ENCODE results near the gene EMC10.

Gene EMC10

DNA sequence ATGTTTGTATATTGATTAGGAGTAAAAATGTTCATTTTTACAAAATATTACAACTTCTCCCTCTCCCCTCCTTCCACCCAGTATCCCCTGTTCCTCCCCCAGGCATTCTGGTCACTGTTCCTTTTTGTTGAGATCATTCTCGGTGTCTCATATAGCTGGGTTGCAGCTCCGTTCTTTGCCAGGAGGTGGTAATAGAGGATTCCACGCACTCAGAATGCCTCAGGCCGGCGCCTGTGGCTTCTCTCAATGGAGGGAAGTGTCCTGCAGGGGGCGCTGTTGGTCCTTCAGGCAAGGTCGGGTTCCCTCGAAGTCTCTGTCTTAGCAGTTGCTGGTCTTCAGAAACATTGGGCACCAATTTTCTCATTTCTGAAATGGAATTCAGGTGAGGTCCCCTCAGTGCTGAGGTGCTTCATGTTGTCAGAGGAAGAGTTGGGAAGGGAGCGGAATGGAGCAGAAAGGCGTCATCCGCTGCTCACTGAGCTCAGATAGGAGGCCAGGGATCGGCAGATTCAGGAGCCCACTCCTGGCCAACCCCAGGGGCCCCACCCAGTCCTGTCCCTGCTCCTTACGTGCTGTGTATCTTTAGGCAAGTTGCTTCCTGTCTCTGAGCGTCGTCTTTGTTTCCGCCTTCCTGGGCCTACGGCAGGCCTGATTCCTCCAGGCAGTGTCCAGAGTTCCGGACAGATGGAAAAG lies 10.7 kb downstream of the EMC10 start:
- Histone ChIP-seq H3K36me3 (ENCODE audit: control insufficient read depth, insufficient read depth, low read length) (peaks cover 9% of the 10 kb centered on the region), H3K9me3 (ENCODE audit: control insufficient read depth, low read length) (no peaks in the 10 kb centered on the region), H3K27ac (ENCODE audit: insufficient read depth, low read length, poor library complexity, severe bottlenecking) (no peak overlapping the region), H3K27me3 (replicated peaks; ENCODE audit: control insufficient read depth, insufficient read depth, low read length, poor library complexity, severe bottlenecking) (no peaks in the 10 kb centered on the region), H3K4me1 (ENCODE audit: control insufficient read depth, insufficient read depth, low read length, poor library complexity, severe bottlenecking) (peaks cover 13% of the 10 kb centered on the region), H3K4me3 (ENCODE audit: insufficient read depth, low read depth, low read length, poor library complexity, severe bottlenecking) (no peak overlapping the region)
- peak in 2 of 3 donors; percentile 8 to 28 for DNase-seq

DNA sequence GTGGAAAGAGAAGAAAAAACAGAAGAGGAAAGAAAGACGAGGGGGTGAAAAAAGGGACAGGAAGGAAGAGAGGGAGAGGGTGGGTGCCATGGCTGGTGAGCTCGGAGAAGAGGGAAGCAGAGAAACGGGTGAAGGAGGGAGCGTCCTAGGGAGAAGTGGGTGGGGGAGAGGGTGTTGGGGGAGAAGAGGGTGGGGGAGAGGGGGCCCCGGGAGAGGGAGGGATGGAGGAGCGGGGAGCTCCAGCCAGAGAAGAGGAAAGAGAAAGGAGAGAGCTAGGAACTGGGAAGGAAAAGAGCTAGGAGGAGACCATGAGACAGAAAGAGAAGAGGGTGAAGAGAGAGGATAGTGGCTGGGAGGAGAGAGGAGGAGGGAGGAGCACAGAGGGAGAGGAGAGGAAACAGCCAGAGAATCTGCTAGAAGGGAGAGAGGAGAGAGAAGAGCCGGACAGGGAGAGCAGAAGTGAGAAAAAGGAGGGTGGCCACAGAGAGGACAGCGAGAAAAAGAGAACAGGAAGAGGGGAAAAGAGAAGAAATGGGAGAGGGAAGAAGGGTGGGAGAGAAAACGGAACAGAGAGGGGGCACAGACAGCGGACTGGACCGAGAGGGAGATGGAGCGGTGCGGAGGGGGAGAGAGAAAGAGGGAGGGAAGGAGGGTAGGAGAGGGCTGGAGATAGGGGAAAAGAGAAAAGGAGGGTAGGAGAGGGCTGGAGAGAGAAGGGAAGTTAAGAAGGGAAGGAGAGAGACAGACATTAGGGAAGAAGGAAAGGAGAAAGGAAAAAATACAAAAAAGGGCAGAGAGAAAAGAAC lies 12.3 kb downstream of the EMC10 start:
- H3K36me3 ChIP-seq (ENCODE audit: control insufficient read depth, insufficient read depth, low read length), result no peaks in the 10 kb centered on the region
- no peaks in the 10 kb centered on the region for H3K27me3 ChIP-seq (replicated peaks; ENCODE audit: control insufficient read depth, insufficient read depth, low read length, poor library complexity, severe bottlenecking)
- no peaks in the 10 kb centered on the region for H3K9me3 ChIP-seq (ENCODE audit: control insufficient read depth, low read length)
- DNase-seq, result no peak
- H3K4me1 ChIP-seq (ENCODE audit: control insufficient read depth, insufficient read depth, low read length, poor library complexity, severe bottlenecking), result peaks cover 17% of the 10 kb centered on the region
- no peak overlapping the region for H3K4me3 ChIP-seq (ENCODE audit: insufficient read depth, low read depth, low read length, poor library complexity, severe bottlenecking)
- H3K27ac ChIP-seq (ENCODE audit: insufficient read depth, low read length, poor library complexity, severe bottlenecking), result no peak overlapping the region

DNA sequence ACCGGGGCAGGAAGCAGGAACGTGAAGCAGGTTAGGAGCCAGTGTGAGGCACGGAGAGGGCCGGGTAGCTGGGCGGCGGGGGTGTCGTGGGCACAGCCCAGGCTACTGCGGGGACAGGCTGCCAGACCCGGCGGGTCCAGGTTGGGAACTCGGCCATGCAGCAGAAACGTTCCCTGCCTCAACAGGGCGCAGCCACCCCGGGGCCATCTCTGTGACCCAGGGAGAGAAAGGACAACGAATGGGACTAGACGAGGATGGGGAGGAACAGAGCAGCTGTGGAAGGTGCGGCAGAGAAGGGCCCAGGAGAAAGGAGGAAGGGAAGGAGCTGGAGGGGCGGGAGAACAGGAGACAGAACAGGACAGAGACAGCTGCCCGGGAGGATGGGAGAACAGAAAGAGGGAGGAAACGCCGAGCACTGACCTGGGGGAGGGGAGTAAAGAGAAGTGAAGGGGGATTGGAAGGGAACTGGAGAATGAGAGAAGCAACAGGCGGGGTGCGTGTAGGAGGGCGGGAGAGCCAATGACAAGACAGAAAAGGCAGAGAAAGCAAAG lies 13.2 kb downstream of the EMC10 start:
- H3K9me3 ChIP-seq (ENCODE audit: control insufficient read depth, low read length), result no peaks in the 10 kb centered on the region
- DNase-seq, result no peak
- no peaks in the 10 kb centered on the region for H3K27me3 ChIP-seq (replicated peaks; ENCODE audit: control insufficient read depth, insufficient read depth, low read length, poor library complexity, severe bottlenecking)
- H3K27ac ChIP-seq (ENCODE audit: insufficient read depth, low read length, poor library complexity, severe bottlenecking), result no peak overlapping the region
- no peak overlapping the region for H3K4me3 ChIP-seq (ENCODE audit: insufficient read depth, low read depth, low read length, poor library complexity, severe bottlenecking)
- peaks cover 17% of the 10 kb centered on the region for H3K4me1 ChIP-seq (ENCODE audit: control insufficient read depth, insufficient read depth, low read length, poor library complexity, severe bottlenecking)
- no peaks in the 10 kb centered on the region for H3K36me3 ChIP-seq (ENCODE audit: control insufficient read depth, insufficient read depth, low read length)

DNA sequence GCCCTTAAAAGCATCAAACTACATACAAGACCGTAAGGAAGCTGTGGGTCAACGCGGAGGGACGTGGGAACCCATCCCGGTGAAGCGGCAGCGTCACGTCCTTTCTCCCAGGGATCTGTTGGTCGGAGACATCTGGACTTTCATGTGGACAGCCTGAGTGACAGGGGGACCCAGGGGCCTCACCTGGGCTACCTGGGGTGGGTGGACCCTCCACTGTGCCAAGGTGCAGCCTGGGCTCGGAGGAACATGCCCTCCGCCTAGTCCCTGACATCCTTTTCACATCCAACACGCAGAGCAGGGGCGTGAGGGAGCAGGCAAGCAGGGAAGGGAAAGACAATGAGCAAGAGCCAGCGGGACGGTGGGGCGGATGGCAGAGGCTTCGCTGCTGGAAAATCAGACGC lies 14.1 kb downstream of the EMC10 start:
- no peak for DNase-seq
- Histone ChIP-seq H3K36me3 (ENCODE audit: control insufficient read depth, insufficient read depth, low read length) (no peaks in the 10 kb centered on the region), H3K4me1 (ENCODE audit: control insufficient read depth, insufficient read depth, low read length, poor library complexity, severe bottlenecking) (peaks cover 17% of the 10 kb centered on the region), H3K27me3 (replicated peaks; ENCODE audit: control insufficient read depth, insufficient read depth, low read length, poor library complexity, severe bottlenecking) (no peaks in the 10 kb centered on the region), H3K27ac (ENCODE audit: insufficient read depth, low read length, poor library complexity, severe bottlenecking) (no peak overlapping the region), H3K9me3 (ENCODE audit: control insufficient read depth, low read length) (no peaks in the 10 kb centered on the region), H3K4me3 (ENCODE audit: insufficient read depth, low read depth, low read length, poor library complexity, severe bottlenecking) (no peak overlapping the region)

DNA sequence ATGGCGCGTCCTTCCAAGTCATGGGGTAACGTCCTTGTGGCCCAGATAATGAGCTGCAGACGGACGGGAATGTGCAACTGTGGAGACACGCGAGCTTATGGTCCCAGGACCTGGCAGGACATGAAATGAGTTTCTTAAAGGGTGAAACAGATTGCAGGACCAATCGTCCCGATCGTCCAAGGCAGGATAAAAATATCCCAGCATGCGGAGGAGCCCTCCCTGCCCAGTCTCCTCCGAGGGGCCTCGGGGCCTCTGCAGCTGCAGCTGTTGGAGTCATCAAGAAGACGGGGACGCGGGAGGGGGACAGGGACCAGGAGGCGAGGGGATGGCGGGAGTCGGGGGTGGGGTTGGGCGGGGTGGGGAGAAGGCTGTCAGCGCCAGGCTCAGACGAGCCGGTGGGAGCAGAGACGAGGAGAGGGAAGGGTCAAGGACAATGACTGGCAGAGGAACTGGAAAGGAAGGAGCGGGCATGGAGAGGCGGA lies 14.7 kb downstream of the EMC10 start:
- no peaks in the 10 kb centered on the region for H3K27me3 ChIP-seq (replicated peaks; ENCODE audit: control insufficient read depth, insufficient read depth, low read length, poor library complexity, severe bottlenecking)
- H3K27ac ChIP-seq (ENCODE audit: insufficient read depth, low read length, poor library complexity, severe bottlenecking), result no peak overlapping the region

DNA sequence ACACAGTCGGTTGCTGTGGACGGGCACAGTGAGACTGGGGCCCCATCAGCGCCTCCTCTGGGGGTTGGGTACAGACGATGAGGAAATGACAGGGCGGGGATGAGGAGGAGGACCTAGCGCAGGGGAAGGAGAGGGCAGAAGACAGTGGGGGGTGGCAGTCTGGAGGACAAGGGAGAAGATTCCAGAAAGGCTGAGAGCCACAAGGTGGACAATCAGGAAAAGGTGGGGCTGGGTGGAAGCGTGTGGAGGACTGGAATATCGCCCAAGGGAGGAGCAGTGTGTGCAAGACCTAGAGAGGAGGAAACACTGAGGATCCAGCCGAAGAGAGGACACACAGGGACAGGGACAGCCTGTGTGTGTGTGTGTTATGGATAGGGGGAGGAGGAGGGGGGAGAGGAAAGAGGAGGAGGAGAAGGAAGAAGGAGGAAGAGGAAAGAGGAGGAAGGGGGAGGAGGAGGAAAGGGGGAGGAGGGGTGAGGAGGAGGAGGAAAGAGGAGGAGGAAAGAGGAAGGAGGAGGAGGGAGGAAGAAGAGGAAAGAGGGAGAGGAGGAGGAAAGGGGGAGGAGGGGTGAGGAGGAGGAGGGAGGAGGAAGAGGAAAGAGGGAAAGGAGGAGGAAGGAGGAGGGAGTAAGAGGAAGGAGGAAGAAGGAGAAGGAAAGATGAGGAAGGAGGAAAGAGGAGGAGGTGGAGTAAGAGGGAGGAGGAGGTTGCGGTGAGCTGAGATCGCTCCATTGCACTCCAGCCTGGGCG lies 16.2 kb downstream of the EMC10 start:
- no peaks in the 10 kb centered on the region for H3K27me3 ChIP-seq (replicated peaks; ENCODE audit: control insufficient read depth, insufficient read depth, low read length, poor library complexity, severe bottlenecking)
- H3K9me3 ChIP-seq (ENCODE audit: control insufficient read depth, low read length), result no peaks in the 10 kb centered on the region
- no peak overlapping the region for H3K4me3 ChIP-seq (ENCODE audit: insufficient read depth, low read depth, low read length, poor library complexity, severe bottlenecking)
- no peaks in the 10 kb centered on the region for H3K36me3 ChIP-seq (ENCODE audit: control insufficient read depth, insufficient read depth, low read length)
- H3K4me1 ChIP-seq (ENCODE audit: control insufficient read depth, insufficient read depth, low read length, poor library complexity, severe bottlenecking), result peaks cover 17% of the 10 kb centered on the region
- H3K27ac ChIP-seq (ENCODE audit: insufficient read depth, low read length, poor library complexity, severe bottlenecking), result no peak overlapping the region
- no peak for DNase-seq

More for the DNA sequence above, 14.7 kb downstream of the EMC10 start:
- Histone ChIP-seq H3K36me3 (ENCODE audit: control insufficient read depth, insufficient read depth, low read length) (no peaks in the 10 kb centered on the region), H3K4me3 (ENCODE audit: insufficient read depth, low read depth, low read length, poor library complexity, severe bottlenecking) (no peak overlapping the region), H3K9me3 (ENCODE audit: control insufficient read depth, low read length) (no peaks in the 10 kb centered on the region), H3K4me1 (ENCODE audit: control insufficient read depth, insufficient read depth, low read length, poor library complexity, severe bottlenecking) (peaks cover 17% of the 10 kb centered on the region)
- no peak for DNase-seq

DNA sequence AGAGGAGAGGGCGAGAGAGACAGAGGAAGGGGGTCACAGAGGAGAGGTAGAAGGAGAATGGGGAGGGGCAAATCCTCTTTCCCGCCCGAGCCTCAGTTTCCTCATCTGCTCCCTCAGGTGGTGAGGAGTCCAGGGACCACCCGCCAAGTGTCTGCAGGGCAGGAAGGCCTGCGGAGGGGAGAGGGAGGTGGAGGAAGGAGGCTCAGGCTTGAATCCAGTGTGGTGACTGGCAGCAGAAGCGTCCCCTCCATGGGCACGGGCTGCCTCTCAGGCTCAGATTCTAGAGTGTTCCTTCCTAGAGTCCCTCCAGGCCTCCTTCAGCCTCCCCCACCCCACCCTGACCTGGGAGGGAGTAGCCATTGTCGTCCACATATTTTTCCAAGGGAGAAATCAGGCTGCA lies 16.9 kb downstream of the EMC10 start:
- no peaks in the 10 kb centered on the region for H3K36me3 ChIP-seq (ENCODE audit: control insufficient read depth, insufficient read depth, low read length)
- no peaks in the 10 kb centered on the region for H3K9me3 ChIP-seq (ENCODE audit: control insufficient read depth, low read length)
- no peaks in the 10 kb centered on the region for H3K27me3 ChIP-seq (replicated peaks; ENCODE audit: control insufficient read depth, insufficient read depth, low read length, poor library complexity, severe bottlenecking)
- no peak overlapping the region for H3K27ac ChIP-seq (ENCODE audit: insufficient read depth, low read length, poor library complexity, severe bottlenecking)
- peaks cover 17% of the 10 kb centered on the region for H3K4me1 ChIP-seq (ENCODE audit: control insufficient read depth, insufficient read depth, low read length, poor library complexity, severe bottlenecking)
- H3K4me3 ChIP-seq (ENCODE audit: insufficient read depth, low read depth, low read length, poor library complexity, severe bottlenecking), result no peak overlapping the region
- no peak for DNase-seq

DNA sequence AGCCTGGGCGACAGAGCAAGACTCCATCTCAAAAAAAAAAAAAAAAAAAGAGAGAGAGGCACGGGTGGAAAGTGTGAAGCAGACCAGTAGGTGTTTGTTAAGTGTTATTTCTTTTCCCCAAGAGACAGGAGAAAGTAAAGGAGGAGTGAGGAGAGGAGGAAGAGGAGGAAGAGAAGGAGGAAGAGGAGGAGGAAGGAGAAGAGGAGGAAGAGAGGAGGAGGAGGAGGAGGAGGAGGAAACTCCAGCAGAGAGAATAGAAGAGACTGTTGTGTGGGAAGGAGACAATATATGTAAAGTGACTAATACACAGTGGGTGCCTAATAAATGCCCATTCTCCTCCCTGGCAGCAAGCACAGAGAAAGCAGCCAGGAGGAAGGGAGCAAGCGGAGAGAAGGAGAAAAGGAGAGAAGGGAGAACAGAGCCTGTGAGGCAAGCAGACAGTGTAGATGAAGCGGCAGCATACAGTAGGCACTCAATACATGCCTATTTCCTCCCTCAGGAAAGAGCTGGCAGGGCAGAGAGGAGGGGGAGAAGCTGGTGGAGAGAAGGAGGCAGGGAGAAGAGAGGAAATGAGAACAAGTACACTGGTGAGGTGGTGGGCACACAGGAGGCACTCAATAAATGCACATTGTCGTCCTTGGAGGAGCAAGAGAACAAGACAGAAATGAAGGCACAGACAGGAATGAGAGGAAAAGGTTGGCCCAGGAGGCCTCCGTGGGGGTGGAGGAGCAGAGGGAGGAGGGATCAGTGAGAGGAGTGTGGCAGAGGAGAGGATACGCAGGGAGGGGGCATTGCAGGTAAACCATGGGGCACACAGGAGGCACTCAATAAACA lies 18.1 kb downstream of the EMC10 start:
- H3K4me3 ChIP-seq (ENCODE audit: insufficient read depth, low read depth, low read length, poor library complexity, severe bottlenecking), result no peak overlapping the region
- no peaks in the 10 kb centered on the region for H3K36me3 ChIP-seq (ENCODE audit: control insufficient read depth, insufficient read depth, low read length)
- peaks cover 17% of the 10 kb centered on the region for H3K4me1 ChIP-seq (ENCODE audit: control insufficient read depth, insufficient read depth, low read length, poor library complexity, severe bottlenecking)
- H3K27me3 ChIP-seq (replicated peaks; ENCODE audit: control insufficient read depth, insufficient read depth, low read length, poor library complexity, severe bottlenecking), result no peaks in the 10 kb centered on the region
- DNase-seq, result no peak
- no peaks in the 10 kb centered on the region for H3K9me3 ChIP-seq (ENCODE audit: control insufficient read depth, low read length)
- H3K27ac ChIP-seq (ENCODE audit: insufficient read depth, low read length, poor library complexity, severe bottlenecking), result no peak overlapping the region

DNA sequence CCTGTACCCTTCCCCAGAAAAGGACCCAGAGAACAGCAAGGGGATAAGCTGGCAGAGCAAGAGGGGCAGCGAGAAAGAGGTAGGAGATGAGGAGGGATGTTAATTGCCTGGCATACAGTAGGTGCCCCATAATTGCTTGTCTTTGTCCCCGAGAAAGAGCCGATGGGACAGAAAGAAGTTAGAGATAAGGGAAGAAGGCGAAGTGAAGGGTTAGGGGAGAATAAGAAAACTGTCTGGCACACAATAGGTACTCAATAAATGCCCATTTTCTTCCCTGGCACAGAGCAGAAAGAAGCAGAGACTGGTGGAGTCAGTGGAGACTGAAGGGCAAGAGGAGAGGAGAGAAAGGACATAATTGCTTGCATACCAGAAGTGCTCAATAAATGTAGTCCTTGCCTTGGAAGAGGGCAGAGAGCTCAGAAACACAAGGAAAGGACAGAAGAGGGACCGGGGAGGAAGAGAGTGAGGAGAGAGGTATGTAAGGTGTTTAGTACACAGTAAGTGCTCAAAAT lies 18.8 kb downstream of the EMC10 start:
- no peak overlapping the region for H3K4me3 ChIP-seq (ENCODE audit: insufficient read depth, low read depth, low read length, poor library complexity, severe bottlenecking)
- H3K27ac ChIP-seq (ENCODE audit: insufficient read depth, low read length, poor library complexity, severe bottlenecking), result no peak overlapping the region
- DNase-seq, result no peak
- H3K27me3 ChIP-seq (replicated peaks; ENCODE audit: control insufficient read depth, insufficient read depth, low read length, poor library complexity, severe bottlenecking), result no peaks in the 10 kb centered on the region
- no peaks in the 10 kb centered on the region for H3K9me3 ChIP-seq (ENCODE audit: control insufficient read depth, low read length)
- H3K36me3 ChIP-seq (ENCODE audit: control insufficient read depth, insufficient read depth, low read length), result no peaks in the 10 kb centered on the region
- peaks cover 17% of the 10 kb centered on the region for H3K4me1 ChIP-seq (ENCODE audit: control insufficient read depth, insufficient read depth, low read length, poor library complexity, severe bottlenecking)

Measured in effector memory CD4-positive, alpha-beta T cell (primary cell).